Aorta (tissue), 5 donors: ENCODE measurements around the gene ACER3. TPM values are rescaled to one million over a fixed set of nuclear protein-coding genes. Genes with fewer than 3 reads are reported as not detected.

Experiments used
- ATAC-seq: fragments of 200-7000 bp; cut with Tn5 transposase; one replicate; pipeline ENCODE4 v1.9.1; 2022; ENCODE audit warnings: moderate library complexity; ENCODE audit not compliant: low FRiP score
- DNase-seq, 2 donors: peaks; one replicate each; pipeline ENCODE4 v3.0.0-alpha.2; 2020
- H3K27ac ChIP-seq, 2 donors: one replicate each; pipeline ENCODE4 v1.5.1; 2013; ENCODE audit warnings: low read length in 2 of 2, mild to moderate bottlenecking in 2 of 2, moderate library complexity in 2 of 2, control low read depth in 1 of 2, inconsistent platforms in 1 of 2, low read depth in 1 of 2
- H3K27me3 ChIP-seq, 2 donors: one replicate each; pipeline ENCODE4 v1.6.1; 2013; ENCODE audit warnings: control low read depth in 1 of 2, low read length in 1 of 2, mild to moderate bottlenecking in 1 of 2, moderate library complexity in 1 of 2; ENCODE audit not compliant: insufficient read depth in 2 of 2, control insufficient read depth in 1 of 2
- H3K36me3 ChIP-seq, 2 donors: one replicate each; pipeline ENCODE4 v1.6.1; 2013; ENCODE audit warnings: control low read depth in 1 of 2, low read length in 1 of 2, mild to moderate bottlenecking in 1 of 2; ENCODE audit not compliant: insufficient read depth in 2 of 2, control insufficient read depth in 1 of 2
- H3K4me1 ChIP-seq, 2 donors: one replicate each; pipeline ENCODE4 v1.6.1; 2013; ENCODE audit warnings: low read length in 2 of 2, control low read depth in 1 of 2, mild to moderate bottlenecking in 1 of 2, moderate library complexity in 1 of 2; ENCODE audit not compliant: insufficient read depth in 2 of 2, control insufficient read depth in 1 of 2
- H3K4me3 ChIP-seq, 2 donors: one replicate each; pipeline ENCODE4 v1.5.1; 2013; ENCODE audit warnings: low read length in 2 of 2, control low read depth in 1 of 2, mild to moderate bottlenecking in 1 of 2
- H3K9me3 ChIP-seq: one replicate; pipeline ENCODE4 v1.6.1; 2013; ENCODE audit warnings: mild to moderate bottlenecking, low read length; ENCODE audit not compliant: control insufficient read depth
- WGBS, 2 donors: extraction: QIAGEN DNeasy Blood & Tissue Kit; methylation state at CpG; one replicate each; pipeline ENCODE4 v1.1.7; 2013; 5-methylcytosine and 5-hydroxymethylcytosine counted together
- intact Hi-C, 2 donors: fragments of 100-400 bp; cut with DNase I; formaldehyde crosslinking; loops; one replicate each; pipeline versions ENCODE4 v1.14.2 to v1.15.0; 2022
- polyA plus RNA-seq, 2 donors: library from polyadenylated mRNA; stranded (reverse); fragments of 200-250 nt; gene quantifications; one replicate each; pipeline ENCODE4 v1.2.3, GENCODE V29; 2013
- total RNA-seq, 2 donors: library from RNA; stranded (reverse); fragmentation: NEBNext Ultra II Directional; extraction: Animal tissue kit (Norgen Biotek cat#: 25700); gene quantifications; one replicate each; pipeline ENCODE4 v1.2.1, GENCODE V29; 2021
- donor health status: healthy with polysubstance abuse.
- donor health status: Bipolar disorder and iron deficiency.
- donor health status: DM: no; HTN: no; CAD: no.
- donor health status: DM: no; HTN: no; CAD: no.
- donor health status: DM: yes; HTN: yes; CAD: no.

Gene ACER3
- total and polyA plus RNA-seq, 4 donors, result 3.6 to 27.3 (median 10.9) TPM

GRCh38 chr11:77035580-77035979 is 174.9 kb downstream of the ACER3 start:
- no peak for DNase-seq
- no peak for ATAC-seq
- no peaks in the 10 kb centered on the region for H3K27me3 ChIP-seq

GRCh38 chr11:77036398-77036797 is 175.7 kb downstream of the ACER3 start:
- Histone ChIP-seq H3K27ac (no peak overlapping the region), H3K27me3 (no peaks in the 10 kb centered on the region), H3K36me3 (no peaks in the 10 kb centered on the region), H3K4me3 (no peak overlapping the region), H3K4me1 (no peaks in the 10 kb centered on the region), H3K9me3 (no peaks in the 10 kb centered on the region)
- intact Hi-C loops, result no loop called here
- WGBS, 2 donors, result 57 to 61% methylated on average over 5 of the region's 5 CpGs
- ATAC-seq (no peak), DNase-seq (no peak)

More at GRCh38 chr11:77035580-77035979, 174.9 kb downstream of the ACER3 start:
- no peaks in the 10 kb centered on the region for H3K4me1 ChIP-seq
- H3K9me3 ChIP-seq, result no peaks in the 10 kb centered on the region
- intact Hi-C loops, result no loop called here
- WGBS, 2 donors, result 56 to 57% methylated on average over 5 of the region's 5 CpGs
- no peaks in the 10 kb centered on the region for H3K36me3 ChIP-seq
- no peak overlapping the region for H3K27ac ChIP-seq
- no peak overlapping the region for H3K4me3 ChIP-seq

GRCh38 chr11:77037057-77037456 is 176.3 kb downstream of the ACER3 start:
- no peaks in the 10 kb centered on the region for H3K27me3 ChIP-seq
- no peaks in the 10 kb centered on the region for H3K36me3 ChIP-seq
- H3K4me3 ChIP-seq, result no peak overlapping the region
- H3K27ac ChIP-seq, result no peak overlapping the region
- intact Hi-C loops, result no loop called here
- 80 to 81% methylated on average over 10 of the region's 10 CpGs for whole genome bisulfite sequencing, 2 donors
- no peaks in the 10 kb centered on the region for H3K9me3 ChIP-seq
- no peak for DNase-seq
- ATAC-seq, result no peak
- no peaks in the 10 kb centered on the region for H3K4me1 ChIP-seq

GRCh38 chr11:77038029-77038824 is 177.5 kb downstream of the ACER3 start:
- DNase-seq (no peak), ATAC-seq (no peak)
- H3K27ac ChIP-seq, result no peak overlapping the region
- H3K27me3 ChIP-seq, result no peaks in the 10 kb centered on the region
- H3K36me3 ChIP-seq, result no peaks in the 10 kb centered on the region
- H3K4me1 ChIP-seq, result no peaks in the 10 kb centered on the region
- no peaks in the 10 kb centered on the region for H3K9me3 ChIP-seq
- no peak overlapping the region for H3K4me3 ChIP-seq
- WGBS, 2 donors, result 81 to 82% methylated on average over 10 of the region's 10 CpGs
- intact Hi-C loops, result no loop called here

GRCh38 chr11:77038825-77039326 is 178.2 kb downstream of the ACER3 start:
- intact Hi-C loops, result no loop called here
- no peaks in the 10 kb centered on the region for H3K4me1 ChIP-seq

GRCh38 chr11:77039491-77040400 is 179.0 kb downstream of the ACER3 start:
- no peaks in the 10 kb centered on the region for H3K4me1 ChIP-seq
- intact Hi-C loops, result no loop called here
- peak; percentile 49 for ATAC-seq
- peak in 1 of 2 donors; percentile 54 for DNase-seq
- no peaks in the 10 kb centered on the region for H3K9me3 ChIP-seq
- H3K27me3 ChIP-seq, result no peaks in the 10 kb centered on the region
- H3K4me3 ChIP-seq, result no peak overlapping the region
- no peak overlapping the region for H3K27ac ChIP-seq
- WGBS, 2 donors, result 11 to 13% methylated on average over 96 to 109 of the region's 109 CpGs
- H3K36me3 ChIP-seq, result no peaks in the 10 kb centered on the region

More at GRCh38 chr11:77038825-77039326, 178.2 kb downstream of the ACER3 start:
- no peak for ATAC-seq
- no peak for DNase-seq
- Histone ChIP-seq H3K27me3 (no peaks in the 10 kb centered on the region), H3K9me3 (no peaks in the 10 kb centered on the region), H3K27ac (no peak overlapping the region), H3K36me3 (no peaks in the 10 kb centered on the region), H3K4me3 (no peak overlapping the region)
- 79 to 82% methylated on average over 16 of the region's 16 CpGs for WGBS, 2 donors

- WGBS, 2 donors, result 67 to 74% methylated on average over 34 to 37 of the region's 37 CpGs
- ATAC-seq (no peak), DNase-seq (peak in 1 of 2 donors; percentile 42)
- Histone ChIP-seq H3K9me3 (no peaks in the 10 kb centered on the region), H3K4me1 (no peaks in the 10 kb centered on the region), H3K4me3 (no peak overlapping the region), H3K27ac (no peak overlapping the region), H3K27me3 (no peaks in the 10 kb centered on the region), H3K36me3 (no peaks in the 10 kb centered on the region)
- intact Hi-C loops, result no loop called here
These were observed 179.7 kb downstream of the ACER3 start for GRCh38 chr11:77040401-77040777.

GRCh38 chr11:77040889-77041288 is 180.2 kb downstream of the ACER3 start:
- intact Hi-C loops, result no loop called here
- Histone ChIP-seq H3K9me3 (no peaks in the 10 kb centered on the region), H3K36me3 (no peaks in the 10 kb centered on the region), H3K27me3 (no peaks in the 10 kb centered on the region), H3K4me1 (no peaks in the 10 kb centered on the region), H3K27ac (no peak overlapping the region), H3K4me3 (no peak overlapping the region)
- ATAC-seq (no peak), DNase-seq (no peak)
- WGBS, 2 donors, result 91 to 94% methylated on average over 13 of the region's 13 CpGs
